Measurements from ENCODE around the gene TRIL. TPM values are rescaled to one million over a fixed set of nuclear protein-coding genes. Genes with fewer than 3 reads are reported as not detected.

The TRIL gene
- total RNA-seq, 2 donors from 2014 or later: 1.3 to 1.6 TPM

GRCh38 chr7:28980451-28981160, 22.5 kb upstream of the TRIL start:
- H3K4me1 ChIP-seq: no peaks in the 10 kb centered on the region
- TF ChIP-seq, protein P1, sequence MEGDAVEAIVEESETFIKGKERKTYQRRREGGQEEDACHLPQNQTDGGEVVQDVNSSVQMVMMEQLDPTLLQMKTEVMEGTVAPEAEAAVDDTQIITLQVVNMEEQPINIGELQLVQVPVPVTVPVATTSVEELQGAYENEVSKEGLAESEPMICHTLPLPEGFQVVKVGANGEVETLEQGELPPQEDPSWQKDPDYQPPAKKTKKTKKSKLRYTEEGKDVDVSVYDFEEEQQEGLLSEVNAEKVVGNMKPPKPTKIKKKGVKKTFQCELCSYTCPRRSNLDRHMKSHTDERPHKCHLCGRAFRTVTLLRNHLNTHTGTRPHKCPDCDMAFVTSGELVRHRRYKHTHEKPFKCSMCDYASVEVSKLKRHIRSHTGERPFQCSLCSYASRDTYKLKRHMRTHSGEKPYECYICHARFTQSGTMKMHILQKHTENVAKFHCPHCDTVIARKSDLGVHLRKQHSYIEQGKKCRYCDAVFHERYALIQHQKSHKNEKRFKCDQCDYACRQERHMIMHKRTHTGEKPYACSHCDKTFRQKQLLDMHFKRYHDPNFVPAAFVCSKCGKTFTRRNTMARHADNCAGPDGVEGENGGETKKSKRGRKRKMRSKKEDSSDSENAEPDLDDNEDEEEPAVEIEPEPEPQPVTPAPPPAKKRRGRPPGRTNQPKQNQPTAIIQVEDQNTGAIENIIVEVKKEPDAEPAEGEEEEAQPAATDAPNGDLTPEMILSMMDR (IDR thresholded peaks at IDR 0.05): no peak
- no peak for TF ChIP-seq POLR2A (IDR thresholded peaks at IDR 0.05)
- H3K4me3 ChIP-seq: no peak overlapping the region
- no peaks in the 10 kb centered on the region for H3K36me3 ChIP-seq (replicated peaks in 1 of 2; ENCODE audit: insufficient read depth in 1 of 2, low read depth in 2 of 2)
- WGBS, 2 donors: 64 to 70% methylated on average over 8 of the region's 8 CpGs
- intact Hi-C loops (cut with DNase I): no loop called here
- no peaks in the 10 kb centered on the region for H3K9me3 ChIP-seq
- no peak for DNase-seq
- no peak overlapping the region for H3K27ac ChIP-seq
- ATAC-seq: peak; percentile 18
- H3K27me3 ChIP-seq: no peaks in the 10 kb centered on the region

- Histone ChIP-seq H3K36me3 (replicated peaks in 1 of 2; ENCODE audit: insufficient read depth in 1 of 2, low read depth in 2 of 2) (no peaks in the 10 kb centered on the region), H3K4me1 (no peaks in the 10 kb centered on the region), H3K27ac (no peak overlapping the region), H3K27me3 (no peaks in the 10 kb centered on the region), H3K9me3 (no peaks in the 10 kb centered on the region), H3K4me3 (no peak overlapping the region)
- no peak for DNase-seq
- 79 to 81% methylated on average over 3 of the region's 3 CpGs for WGBS, 2 donors
- intact Hi-C loops (cut with DNase I): no loop called here
- TF ChIP-seq, protein P1 (IDR thresholded peaks at IDR 0.05): no peak
- no peak for TF ChIP-seq POLR2A (IDR thresholded peaks at IDR 0.05)
- ATAC-seq: no peak
Observed at GRCh38 chr7:28979776-28980175, 21.6 kb upstream of the TRIL start.

DNA sequence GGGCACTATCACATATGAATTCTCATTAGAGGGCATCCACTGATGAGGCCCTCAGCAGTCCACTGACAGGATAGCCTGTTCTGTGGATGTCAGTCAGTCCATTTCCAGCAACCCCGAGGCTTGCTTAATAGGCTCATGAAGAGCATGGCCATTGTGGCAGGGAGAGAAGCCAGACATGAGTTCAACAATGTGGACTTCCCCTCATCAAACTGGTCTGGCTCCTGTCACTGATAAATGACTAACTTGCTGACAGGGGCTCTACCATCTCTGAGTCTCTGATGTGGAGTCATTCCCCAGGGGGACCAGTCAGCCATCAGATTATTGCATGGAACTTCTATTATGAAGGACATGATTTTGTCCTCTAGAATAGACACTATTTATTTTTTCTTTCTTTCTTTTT, 19.8 kb upstream of the TRIL start:
- Histone ChIP-seq H3K36me3 (replicated peaks in 1 of 2; ENCODE audit: insufficient read depth in 1 of 2, low read depth in 2 of 2) (no peaks in the 10 kb centered on the region), H3K27ac (no peak overlapping the region), H3K9me3 (peaks cover 0 to 2% (median 0%) of the 10 kb centered on the region in 3 donors), H3K4me1 (no peaks in the 10 kb centered on the region), H3K27me3 (no peaks in the 10 kb centered on the region), H3K4me3 (no peak overlapping the region)
- DNase-seq: no peak
- no peak for ATAC-seq
- WGBS, 2 donors: 67 to 87% methylated on average over 1 of the region's 1 CpG
- intact Hi-C loops (cut with DNase I): no loop called here
- TF ChIP-seq, protein P1 (IDR thresholded peaks at IDR 0.05): no peak

- H3K9me3 ChIP-seq: peaks cover 0 to 6% (median 0%) of the 10 kb centered on the region in 3 donors
- no peaks in the 10 kb centered on the region for H3K36me3 ChIP-seq (replicated peaks in 1 of 2; ENCODE audit: insufficient read depth in 1 of 2, low read depth in 2 of 2)
- no peak for TF ChIP-seq POLR2A (IDR thresholded peaks at IDR 0.05)
- TF ChIP-seq, protein P1 (IDR thresholded peaks at IDR 0.05): no peak
- no peak for ATAC-seq
- no peaks in the 10 kb centered on the region for H3K27me3 ChIP-seq
- H3K27ac ChIP-seq: no peak overlapping the region
- 76 to 82% methylated on average over 3 of the region's 3 CpGs for WGBS, 2 donors
- intact Hi-C loops (cut with DNase I): no loop called here
- H3K4me3 ChIP-seq: no peak overlapping the region
- no peak for DNase-seq
- H3K4me1 ChIP-seq: no peaks in the 10 kb centered on the region
Observed at GRCh38 chr7:28976022-28976421, 17.9 kb upstream of the TRIL start.

DNA sequence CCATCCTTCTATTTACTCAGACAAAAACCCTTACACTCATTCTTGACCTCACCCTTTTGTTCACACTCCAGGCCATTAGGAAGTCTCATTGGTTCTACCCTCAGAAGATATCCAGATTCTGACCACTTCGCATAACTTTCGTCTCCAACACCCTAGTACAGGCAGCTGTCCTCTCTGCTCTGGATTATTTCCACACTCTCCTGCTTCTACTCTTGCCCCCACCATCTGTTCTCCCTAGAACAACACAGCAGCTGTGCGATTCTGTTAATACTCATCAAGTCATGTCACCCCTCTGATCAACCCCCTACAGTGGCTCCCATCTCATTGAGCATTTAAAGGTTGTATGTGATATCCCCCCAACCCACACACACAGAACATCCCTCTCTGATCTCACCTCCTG, 15.5 kb upstream of the TRIL start:
- TF ChIP-seq POLR2A (IDR thresholded peaks at IDR 0.05): no peak
- TF ChIP-seq, protein P1 (IDR thresholded peaks at IDR 0.05): no peak
- DNase-seq (no peak), ATAC-seq (no peak)
- intact Hi-C loops (cut with DNase I): no loop called here
- Histone ChIP-seq H3K36me3 (replicated peaks in 1 of 2; ENCODE audit: insufficient read depth in 1 of 2, low read depth in 2 of 2) (no peaks in the 10 kb centered on the region), H3K4me3 (no peak overlapping the region), H3K27me3 (no peaks in the 10 kb centered on the region), H3K27ac (no peak overlapping the region), H3K9me3 (peaks cover 0 to 6% (median 0%) of the 10 kb centered on the region in 3 donors), H3K4me1 (no peaks in the 10 kb centered on the region)
- WGBS, 2 donors: 80 to 89% methylated on average over 3 of the region's 3 CpGs
